Psoas muscle (tissue), 8 donors: ENCODE measurements around the gene C8G. TPM values are rescaled to one million over a fixed set of nuclear protein-coding genes. Genes with fewer than 3 reads are reported as not detected.
A peak's percentile ranks its signal among the peaks of the same experiment; 100 is the strongest.

Experiments used
- ATAC-seq, 4 donors: fragments of 200-7000 bp; cut with Tn5 transposase; one replicate each; pipeline ENCODE4 v1.9.1; 2020; ENCODE audit warnings: moderate library complexity in 3 of 4, mild to moderate bottlenecking in 2 of 4
- DNase-seq, 2 donors: peaks; one replicate each; pipeline ENCODE4 v3.0.0-alpha.2; 2020
- H3K27ac ChIP-seq: fragments of 200-600 bp; one replicate; pipeline ENCODE4 v1.8.0; 2022
- H3K27me3 ChIP-seq, 3 donors: fragments of 200-600 bp in 1 of 3; one replicate each; pipeline versions ENCODE4 v1.6.1 to v1.8.0; 2013 to 2022; ENCODE audit warnings: low read length in 2 of 3, mild to moderate bottlenecking in 2 of 3, moderate library complexity in 1 of 3; ENCODE audit not compliant: insufficient read depth in 3 of 3
- H3K36me3 ChIP-seq, 2 donors: fragments of 200-600 bp in 1 of 2; one replicate each; pipeline versions ENCODE4 v1.6.1 to v1.8.0; 2013 to 2022; ENCODE audit warnings: low read depth in 1 of 2, mild to moderate bottlenecking in 1 of 2, moderate library complexity in 1 of 2; ENCODE audit not compliant: insufficient read depth in 1 of 2
- H3K4me1 ChIP-seq: fragments of 200-600 bp; one replicate; pipeline ENCODE4 v1.8.0; 2022
- H3K4me3 ChIP-seq: fragments of 200-600 bp; one replicate; pipeline ENCODE4 v1.8.0; 2022; ENCODE audit warnings: mild to moderate bottlenecking
- H3K9me3 ChIP-seq: fragments of 200-600 bp; one replicate; pipeline ENCODE4 v1.8.0; 2022
- WGBS, 3 donors: extraction: QIAGEN DNeasy Blood & Tissue Kit; methylation state at CpG; one replicate each; pipeline versions ENCODE4 v1.1.6 to v1.1.7; 2013; 5-methylcytosine and 5-hydroxymethylcytosine counted together
- intact Hi-C, 2 donors: fragments of 100-400 bp; cut with DNase I; formaldehyde crosslinking; loops; one replicate each; pipeline versions ENCODE4 v1.11.0 to v1.14.2; 2022
- polyA plus RNA-seq, 3 donors: library from polyadenylated mRNA; stranded (reverse); fragments of 200-250 nt; gene quantifications; one replicate each; pipeline ENCODE4 v1.2.3, GENCODE V29; 2013
- total RNA-seq, 4 donors: library from RNA; stranded (reverse); fragmentation: NEBNext Ultra II Directional in 2 of 4; extraction: Animal tissue kit (Norgen Biotek cat#: 25700) in 2 of 4; gene quantifications; one replicate each; pipeline versions ENCODE4 v1.2.1 to v1.2.4, GENCODE V29; 2021 to 2023
- TF ChIP-seq, protein P1 (sequence below): fragments of 200-600 bp; IDR thresholded peaks from one replicate; pipeline ENCODE4 v1.8.0; 2022; ENCODE audit warnings: antibody characterized with exemption
- donor health status: healthy with polysubstance abuse.
- donor health status: DM: no; HTN: no; CAD: no; lungs with moderate emphysema.
- donor health status: Bipolar disorder and iron deficiency.
- donor health status: healthy.
- donor health status: DM: yes; HTN: yes; CAD: no.
- donor health status: DM: no; HTN: no; CAD: no.
- donor health status: DM: no; HTN: no; CAD: no.
- donor health status: DM: yes; HTN: yes; CAD: no.

Gene C8G
- total and polyA plus RNA-seq, 7 donors, result 1.7 to 7.9 (median 5.1) TPM

DNA sequence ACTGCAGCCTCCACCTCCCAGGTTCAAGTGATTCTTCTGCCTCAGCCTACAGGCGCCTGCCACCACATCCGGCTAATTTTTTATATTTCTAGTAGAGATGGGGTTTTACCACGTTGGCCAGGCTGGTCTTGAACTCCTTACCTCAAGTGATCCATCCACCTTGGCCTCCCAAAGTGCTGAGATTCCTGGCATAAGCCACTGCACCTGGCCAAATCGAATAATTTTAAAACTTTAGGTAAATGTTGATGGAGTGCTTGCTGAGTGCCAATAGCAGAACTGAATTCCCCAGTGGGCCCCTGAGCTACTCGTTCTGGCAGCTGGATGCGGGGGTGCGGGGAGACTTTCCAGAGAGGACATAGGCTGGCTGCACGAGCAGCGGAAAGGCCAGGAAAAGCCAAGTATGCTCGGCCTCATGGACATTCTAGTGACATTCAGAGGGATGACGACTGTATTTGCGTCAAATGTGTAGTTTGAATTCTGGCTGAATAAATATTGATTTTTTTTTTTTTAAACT is 41.9 kb upstream of the C8G start:
- Histone ChIP-seq H3K4me1 (peaks cover 25% of the 10 kb centered on the region), H3K27me3 (no peaks in the 10 kb centered on the region), H3K4me3 (peak overlapping the region; percentile 42), H3K27ac (peak overlapping the region; percentile 92), H3K36me3 (peaks cover 0 to 47% of the 10 kb centered on the region in 2 donors), H3K9me3 (no peaks in the 10 kb centered on the region)
- 42 to 54% (median 48%) methylated on average over 12 of the region's 12 CpGs for WGBS, 3 donors
- TF ChIP-seq, protein P1, sequence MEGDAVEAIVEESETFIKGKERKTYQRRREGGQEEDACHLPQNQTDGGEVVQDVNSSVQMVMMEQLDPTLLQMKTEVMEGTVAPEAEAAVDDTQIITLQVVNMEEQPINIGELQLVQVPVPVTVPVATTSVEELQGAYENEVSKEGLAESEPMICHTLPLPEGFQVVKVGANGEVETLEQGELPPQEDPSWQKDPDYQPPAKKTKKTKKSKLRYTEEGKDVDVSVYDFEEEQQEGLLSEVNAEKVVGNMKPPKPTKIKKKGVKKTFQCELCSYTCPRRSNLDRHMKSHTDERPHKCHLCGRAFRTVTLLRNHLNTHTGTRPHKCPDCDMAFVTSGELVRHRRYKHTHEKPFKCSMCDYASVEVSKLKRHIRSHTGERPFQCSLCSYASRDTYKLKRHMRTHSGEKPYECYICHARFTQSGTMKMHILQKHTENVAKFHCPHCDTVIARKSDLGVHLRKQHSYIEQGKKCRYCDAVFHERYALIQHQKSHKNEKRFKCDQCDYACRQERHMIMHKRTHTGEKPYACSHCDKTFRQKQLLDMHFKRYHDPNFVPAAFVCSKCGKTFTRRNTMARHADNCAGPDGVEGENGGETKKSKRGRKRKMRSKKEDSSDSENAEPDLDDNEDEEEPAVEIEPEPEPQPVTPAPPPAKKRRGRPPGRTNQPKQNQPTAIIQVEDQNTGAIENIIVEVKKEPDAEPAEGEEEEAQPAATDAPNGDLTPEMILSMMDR, result no peak
- peak in 1 of 4 donors; percentile 21 for ATAC-seq
- no peak for DNase-seq
- intact Hi-C loops, result loop anchor here in 1 of 2 donors (2.0 to 5.0 kb wide), 2 partner anchors 26 to 39 kb away; partner anchors contain the start of gene FBXW5

DNA sequence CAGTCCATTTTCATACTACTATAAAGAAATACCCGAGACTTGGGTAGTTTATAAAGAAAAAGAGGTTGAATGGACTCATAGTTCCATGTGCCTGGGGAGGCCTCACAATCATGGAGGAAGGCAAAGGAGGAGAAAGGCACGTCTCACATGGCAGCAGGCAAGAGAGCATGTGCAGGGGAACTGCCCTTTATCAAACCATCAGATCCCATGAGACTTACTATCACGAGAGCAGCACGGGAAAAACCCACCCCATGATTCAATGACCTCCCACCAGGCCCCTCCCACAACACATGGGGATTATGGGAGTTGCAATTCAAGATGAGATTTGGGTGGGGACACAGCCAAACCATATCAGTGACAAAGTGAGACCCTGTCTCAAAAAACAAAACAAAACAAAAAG is 38.8 kb upstream of the C8G start:
- ATAC-seq (no peak), DNase-seq (no peak)
- Histone ChIP-seq H3K9me3 (no peaks in the 10 kb centered on the region), H3K4me1 (peaks cover 17% of the 10 kb centered on the region), H3K4me3 (no peak overlapping the region), H3K27ac (no peak overlapping the region), H3K27me3 (no peaks in the 10 kb centered on the region), H3K36me3 (peaks cover 0 to 47% of the 10 kb centered on the region in 2 donors)
- intact Hi-C loops, result no loop called here
- 60 to 68% (median 65%) methylated on average over 4 of the region's 4 CpGs for WGBS, 3 donors
- TF ChIP-seq, protein P1, result no peak

DNA sequence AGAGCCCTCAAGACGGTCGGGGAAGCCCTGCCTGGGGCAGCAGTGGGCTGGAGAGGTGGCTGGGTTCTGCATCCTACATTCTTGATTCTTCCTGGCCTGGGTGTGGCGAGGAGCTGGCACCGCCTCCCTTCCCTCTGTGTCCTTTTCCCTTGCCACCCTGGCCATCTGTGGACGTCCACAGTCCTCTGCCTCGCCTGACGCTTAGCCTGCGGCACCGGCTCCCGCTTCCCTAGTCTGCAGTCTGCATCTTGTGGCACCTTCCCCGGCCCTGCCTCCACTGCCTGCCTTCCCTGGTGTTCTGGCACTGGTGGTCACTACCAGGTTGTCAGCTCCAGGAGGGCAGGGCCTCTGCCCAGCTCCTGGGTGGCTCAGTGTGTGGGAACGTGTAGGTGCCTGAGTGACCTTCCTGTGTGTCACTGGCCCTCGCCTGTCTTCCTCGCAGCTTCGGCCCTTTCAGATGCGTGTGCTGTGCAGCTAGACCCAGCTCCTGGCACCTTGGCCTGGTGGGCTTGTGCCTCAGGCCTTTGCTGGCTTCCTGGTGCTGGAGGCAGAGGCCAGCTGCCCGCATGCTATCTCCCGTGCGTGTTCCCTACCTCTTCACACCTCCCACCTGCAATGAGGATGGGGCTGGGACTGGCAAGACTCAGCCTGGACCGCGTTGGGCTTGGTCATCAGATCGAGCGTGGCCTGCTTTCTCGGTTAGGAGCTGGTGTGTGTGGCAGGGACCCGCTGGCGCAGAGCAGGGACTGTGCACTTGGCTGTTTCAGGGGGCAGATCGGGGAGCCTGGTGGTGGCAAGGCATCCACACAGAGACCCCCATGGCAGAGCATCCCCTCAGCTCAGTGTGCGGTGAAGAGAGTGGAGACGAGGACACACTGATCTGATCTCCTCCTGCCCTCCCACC is 37.8 kb upstream of the C8G start:
- peaks cover 0 to 55% of the 10 kb centered on the region in 2 donors for H3K36me3 ChIP-seq
- WGBS, 3 donors, result 95 to 97% (median 95%) methylated on average over 29 of the region's 29 CpGs
- H3K4me3 ChIP-seq, result no peak overlapping the region
- no peaks in the 10 kb centered on the region for H3K9me3 ChIP-seq
- no peaks in the 10 kb centered on the region for H3K27me3 ChIP-seq
- DNase-seq (no peak), ATAC-seq (no peak)
- H3K4me1 ChIP-seq, result peaks cover 7% of the 10 kb centered on the region
- TF ChIP-seq, protein P1, result no peak
- intact Hi-C loops, result no loop called here
- H3K27ac ChIP-seq, result no peak overlapping the region

DNA sequence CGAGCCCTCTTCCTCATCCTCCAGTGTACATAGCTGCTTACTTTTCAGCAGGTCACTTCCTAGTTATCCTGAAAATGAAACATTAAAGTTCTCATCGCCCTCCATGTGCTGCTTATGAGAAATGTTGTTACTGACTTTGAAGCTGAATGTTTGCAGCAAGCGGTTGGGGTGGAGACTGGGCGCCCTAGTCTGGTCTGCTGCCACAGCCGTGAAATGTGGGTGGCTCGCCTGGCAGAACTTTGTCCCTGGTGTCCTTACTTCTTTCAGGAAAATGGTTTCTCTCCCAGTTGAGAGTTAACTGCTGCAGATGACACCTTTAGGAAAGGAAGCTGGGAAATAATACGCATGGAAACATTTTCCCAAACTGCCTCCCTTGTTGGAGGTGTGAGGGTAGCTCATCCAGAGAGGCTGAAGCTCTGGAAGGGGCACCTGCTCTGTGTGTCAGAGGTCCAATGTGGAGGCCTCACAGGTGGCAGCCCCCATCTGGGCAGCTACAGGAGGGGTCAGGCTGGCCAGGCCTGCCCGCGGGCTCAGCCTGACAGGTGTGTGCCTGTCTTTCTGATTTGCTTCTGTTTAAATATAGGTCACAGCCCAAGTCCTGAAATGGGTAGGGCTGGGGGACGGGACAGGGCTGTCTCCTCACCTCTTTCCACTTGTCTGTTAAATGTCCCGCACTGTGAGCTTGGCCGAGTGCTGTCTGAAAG is 34.7 kb upstream of the C8G start:
- Histone ChIP-seq H3K9me3 (no peaks in the 10 kb centered on the region), H3K4me3 (no peak overlapping the region), H3K27ac (peak overlapping the region; percentile 41), H3K36me3 (peaks cover 0 to 82% of the 10 kb centered on the region in 2 donors), H3K27me3 (no peaks in the 10 kb centered on the region), H3K4me1 (no peaks in the 10 kb centered on the region)
- intact Hi-C loops, result no loop called here
- TF ChIP-seq, protein P1, result no peak
- no peak for DNase-seq
- ATAC-seq, result no peak
- 88 to 95% (median 90%) methylated on average over 12 of the region's 12 CpGs for WGBS, 3 donors
